OCI-M1 (cell line): ENCODE measurements around the gene NCAPD3.

Source experiments
- DNase-seq: peaks from one replicate; lab custom pipeline; 2025; lab: John Stamatoyannopoulos, UW

The NCAPD3 gene

DNA sequence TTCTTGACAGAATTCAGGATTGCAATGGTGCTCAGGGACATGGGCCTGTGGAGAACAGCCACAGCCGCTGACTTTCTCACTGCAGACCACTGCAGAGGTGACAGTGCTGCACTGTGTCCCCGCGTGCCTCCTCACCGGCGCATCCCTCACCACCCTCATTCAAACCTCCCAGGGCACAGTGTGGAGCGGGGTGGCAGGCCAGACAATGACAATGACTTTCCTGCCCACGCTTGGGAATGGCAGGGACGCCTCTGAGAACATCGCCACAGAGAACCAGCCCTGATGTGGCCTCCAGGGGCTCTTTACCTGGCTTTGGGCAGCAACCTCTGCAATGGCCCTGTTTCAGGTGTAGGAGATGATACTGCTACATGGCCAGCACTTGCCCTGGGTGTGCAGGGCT, 65.7 kb downstream of the NCAPD3 start:
- no peak for DNase-seq

DNA sequence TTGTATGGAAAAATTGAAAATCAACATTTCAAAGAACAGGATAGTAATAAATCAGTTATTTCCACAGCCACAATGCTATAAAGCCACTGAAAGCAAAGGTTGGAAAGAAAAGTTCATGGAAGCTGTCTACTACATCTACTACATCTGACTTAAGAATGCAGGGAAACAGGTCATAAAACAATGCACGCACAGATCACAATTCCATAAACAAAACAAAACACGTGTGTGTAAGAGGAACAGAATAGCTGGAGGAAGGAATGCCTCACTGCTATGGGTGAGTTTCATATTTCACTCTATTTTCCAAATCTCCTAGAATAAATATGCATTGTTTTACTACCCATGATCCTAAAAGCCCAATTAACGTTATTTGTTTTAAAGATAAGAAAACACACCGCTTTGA, 66.3 kb downstream of the NCAPD3 start:
- no peak for DNase-seq

DNA sequence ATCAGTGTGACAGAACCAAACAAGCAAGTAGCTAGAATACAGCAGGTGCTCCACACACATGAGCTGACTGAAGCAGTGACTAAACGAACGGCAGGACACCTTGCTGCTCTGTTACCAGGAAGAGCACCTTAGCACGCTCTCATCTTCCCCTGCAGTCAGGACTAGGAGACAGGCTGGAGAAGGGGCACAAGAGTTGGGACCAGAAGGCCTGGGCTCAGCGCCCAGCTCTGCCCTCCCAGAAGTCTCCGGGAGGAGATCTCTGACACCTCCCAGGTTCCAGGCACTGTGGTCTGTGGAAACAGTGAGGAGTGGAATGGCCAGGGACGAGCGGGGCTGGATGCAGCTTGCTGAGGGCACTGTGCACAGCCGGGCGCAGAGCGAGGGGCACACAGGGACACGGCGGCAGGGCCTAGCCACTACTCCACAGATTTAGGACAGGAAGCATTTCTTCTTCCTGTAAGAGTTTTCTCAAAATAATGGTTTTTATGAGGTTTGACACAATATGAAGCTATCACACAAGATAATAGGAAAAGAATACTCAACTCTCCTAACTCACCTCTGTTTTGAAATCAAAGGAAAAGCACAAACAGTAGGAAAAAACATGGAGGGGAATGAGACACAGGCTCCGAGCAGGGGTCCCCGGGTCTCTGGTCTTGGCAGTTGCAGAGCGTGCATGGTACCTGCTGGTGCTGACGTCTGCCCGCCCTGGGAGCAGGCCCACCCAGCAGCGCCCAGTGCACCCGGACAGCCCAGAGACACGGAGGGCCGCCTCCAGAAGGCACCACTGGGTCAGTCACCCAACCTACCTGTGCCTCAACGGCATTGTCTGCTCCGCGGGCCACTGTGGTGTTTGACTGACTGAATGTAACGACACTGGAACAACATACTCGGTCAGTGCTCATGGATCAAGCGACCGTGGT, 67.6 kb downstream of the NCAPD3 start:
- no peak for DNase-seq

DNA sequence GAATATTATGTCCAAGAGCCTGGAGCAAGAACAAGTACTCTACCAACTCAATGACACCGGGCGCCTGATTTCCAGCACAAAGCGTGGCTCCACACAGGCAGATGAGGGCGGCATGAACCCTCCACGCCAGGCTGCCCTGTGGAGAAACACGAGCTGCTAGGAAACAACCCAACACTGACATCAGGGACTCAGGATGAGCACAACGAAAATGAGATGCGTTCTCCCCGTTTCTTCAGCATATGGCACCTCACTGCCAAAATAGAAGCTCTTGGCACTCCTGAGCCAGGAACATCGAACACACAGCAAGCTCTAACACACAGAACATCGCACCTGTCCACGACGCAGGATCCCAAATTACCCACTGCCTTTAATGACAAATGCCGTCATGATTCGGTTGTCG, 68.3 kb downstream of the NCAPD3 start:
- DNase-seq = no peak

DNA sequence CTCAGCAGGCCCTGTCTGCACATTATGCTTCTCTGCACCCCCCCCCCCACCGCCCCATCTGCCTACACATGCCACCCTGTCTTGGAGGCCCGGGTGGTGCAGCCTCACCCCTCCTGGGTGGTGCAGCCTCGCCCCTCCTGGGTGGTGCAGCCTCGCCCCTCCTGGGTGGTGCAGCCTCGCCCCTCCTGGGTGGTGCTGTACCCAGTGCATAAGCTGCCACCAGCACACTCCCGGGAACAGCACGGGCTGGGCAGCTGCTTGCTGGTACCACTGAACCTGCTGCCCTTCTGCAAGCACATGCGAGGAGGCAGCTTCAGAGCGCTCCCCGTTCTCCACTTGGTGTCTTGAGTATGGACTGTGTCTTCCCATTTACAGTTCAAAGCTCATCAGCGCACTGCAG, 69.3 kb downstream of the NCAPD3 start:
- no peak for DNase-seq

DNA sequence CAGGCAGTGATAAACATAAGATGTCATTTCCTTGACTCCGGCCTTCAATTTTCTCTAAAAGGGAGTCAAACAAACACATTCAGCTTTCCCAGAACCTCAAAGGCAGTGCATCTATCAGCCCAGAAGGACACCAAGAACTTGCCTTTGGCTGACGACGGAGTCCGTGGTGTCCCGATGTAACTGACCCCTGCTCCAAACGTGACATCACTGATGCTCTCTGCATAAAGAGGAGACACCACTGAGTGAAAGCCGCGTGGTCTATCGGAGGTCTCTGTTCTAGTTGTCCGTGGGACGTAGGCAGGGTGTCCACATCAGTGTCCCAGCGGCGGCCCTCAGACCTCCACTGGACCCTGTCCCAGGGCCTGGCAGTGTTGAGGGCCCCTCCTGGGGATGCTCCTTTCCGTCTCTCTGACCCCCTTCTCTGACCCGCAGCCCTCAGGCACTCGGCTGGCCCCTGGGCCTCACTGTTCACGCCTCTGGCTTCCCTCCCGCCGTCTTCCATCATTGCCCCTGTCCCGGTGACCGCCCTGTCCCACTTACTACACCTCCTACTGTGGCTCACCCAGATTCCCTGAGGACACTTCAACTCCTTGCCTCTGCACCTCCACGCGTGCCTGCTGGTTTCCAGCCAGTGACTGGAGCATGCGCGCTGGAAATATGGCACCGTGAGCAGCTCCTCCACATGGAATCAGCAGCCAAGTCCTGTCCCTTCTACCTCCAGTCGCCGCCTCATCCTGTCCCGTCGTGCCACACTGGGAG, 70.4 kb downstream of the NCAPD3 start:
- no peak for DNase-seq

DNA sequence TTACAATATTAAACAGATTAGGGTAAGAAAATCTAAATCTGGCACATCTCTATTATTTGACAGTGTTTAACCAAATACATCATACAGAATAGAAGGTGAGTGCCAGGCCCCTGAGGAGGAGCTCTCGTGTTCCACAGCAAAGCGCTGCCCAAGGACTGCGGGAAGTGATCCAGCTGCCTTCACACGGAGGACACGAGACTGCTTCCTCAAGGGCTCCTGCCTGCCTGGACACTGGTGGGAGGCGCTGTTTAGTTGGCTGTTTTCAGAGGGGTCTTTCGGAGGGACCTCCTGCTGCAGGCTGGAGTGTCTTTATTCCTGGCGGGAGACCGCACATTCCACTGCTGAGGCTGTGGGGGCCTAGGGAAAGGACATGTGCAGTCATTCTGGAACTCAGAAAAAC, 71.1 kb downstream of the NCAPD3 start:
- DNase-seq = no peak

DNA sequence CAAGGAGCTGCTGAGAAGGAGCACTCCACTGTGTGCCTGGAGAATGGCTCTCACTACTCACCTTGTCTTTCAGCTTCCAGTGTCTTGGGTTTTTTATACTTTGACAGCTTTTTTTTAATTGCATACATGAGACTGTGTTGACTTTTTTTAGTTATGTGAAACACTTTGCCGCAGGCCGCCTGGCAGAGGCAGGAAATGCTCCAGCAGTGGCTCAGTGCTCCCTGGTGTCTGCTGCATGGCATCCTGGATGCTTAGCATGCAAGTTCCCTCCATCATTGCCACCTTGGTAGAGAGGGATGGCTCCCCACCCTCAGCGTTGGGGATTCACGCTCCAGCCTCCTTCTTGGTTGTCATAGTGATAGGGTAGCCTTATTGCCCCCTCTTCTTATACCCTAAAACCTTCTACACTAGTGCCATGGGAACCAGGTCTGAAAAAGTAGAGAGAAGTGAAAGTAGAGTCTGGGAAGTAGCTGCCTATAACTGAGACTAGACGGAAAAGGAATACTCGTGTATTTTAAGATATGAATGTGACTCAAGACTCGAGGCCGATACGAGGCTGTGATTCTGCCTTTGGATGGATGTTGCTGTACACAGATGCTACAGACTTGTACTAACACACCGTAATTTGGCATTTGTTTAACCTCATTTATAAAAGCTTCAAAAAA, 72.6 kb downstream of the NCAPD3 start:
- no peak for DNase-seq

DNA sequence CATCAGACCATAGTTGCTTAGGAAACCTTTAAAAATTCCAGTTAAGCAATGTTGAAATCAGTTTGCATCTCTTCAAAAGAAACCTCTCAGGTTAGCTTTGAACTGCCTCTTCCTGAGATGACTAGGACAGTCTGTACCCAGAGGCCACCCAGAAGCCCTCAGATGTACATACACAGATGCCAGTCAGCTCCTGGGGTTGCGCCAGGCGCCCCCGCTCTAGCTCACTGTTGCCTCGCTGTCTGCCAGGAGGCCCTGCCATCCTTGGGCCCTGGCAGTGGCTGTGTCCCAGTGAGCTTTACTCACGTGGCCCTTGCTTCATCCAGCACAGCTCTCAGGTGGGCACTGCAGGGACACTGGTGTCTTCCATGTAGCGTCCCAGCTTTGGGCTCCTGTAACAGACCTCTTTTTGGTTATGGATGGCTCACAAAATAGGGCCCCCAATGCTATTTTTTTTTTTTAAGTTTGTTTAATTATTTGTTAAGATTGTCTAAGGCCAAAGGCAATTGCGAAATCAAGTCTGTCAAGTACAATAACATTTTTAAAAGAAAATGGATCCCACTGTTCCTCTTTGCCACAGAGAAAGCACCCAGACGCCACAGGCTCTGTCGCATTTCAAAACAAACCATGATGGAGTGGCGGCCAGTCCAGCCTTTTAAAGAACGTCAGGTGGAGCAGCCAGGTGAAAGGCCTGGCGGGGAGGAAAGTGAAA, 73.4 kb downstream of the NCAPD3 start:
- no peak for DNase-seq

DNA sequence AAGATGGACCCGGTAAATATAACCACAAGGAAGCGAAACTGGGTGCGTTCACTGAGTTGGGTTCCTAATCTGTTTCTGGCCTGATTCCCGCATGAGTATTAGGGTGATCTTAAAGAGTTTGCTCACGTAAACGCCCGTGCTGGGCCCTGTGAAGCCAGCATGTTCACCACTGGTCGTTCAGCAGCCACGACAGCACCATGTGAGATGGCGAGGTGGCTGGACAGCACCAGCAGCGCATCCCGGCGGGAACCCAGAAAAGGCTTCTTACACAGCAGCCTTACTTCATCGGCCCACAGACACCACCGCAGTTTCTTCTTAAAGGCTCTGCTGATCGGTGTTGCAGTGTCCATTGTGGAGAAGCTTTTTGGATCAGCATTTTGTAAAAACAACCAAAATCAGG, 74.4 kb downstream of the NCAPD3 start:
- DNase-seq = no peak

DNA sequence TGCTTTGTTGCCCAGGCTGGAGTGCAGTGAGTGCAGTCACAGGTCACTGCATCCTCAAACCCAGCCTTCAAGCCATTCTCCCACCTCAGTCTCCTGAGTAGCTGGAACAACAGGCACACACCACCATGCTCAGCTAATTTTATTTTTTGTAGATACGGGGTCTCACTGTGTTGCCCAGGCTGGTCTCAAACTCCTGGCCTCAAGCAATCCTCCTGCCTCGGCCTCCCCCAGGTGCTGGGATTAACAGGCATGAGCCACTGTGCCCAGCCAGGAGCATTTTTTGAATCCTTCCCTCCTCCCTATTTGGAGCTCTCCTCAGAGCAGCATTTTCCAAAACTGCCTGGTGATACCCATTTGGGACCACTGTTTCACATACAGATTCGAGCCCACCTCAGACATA, 77.2 kb downstream of the NCAPD3 start:
- DNase-seq = no peak

DNA sequence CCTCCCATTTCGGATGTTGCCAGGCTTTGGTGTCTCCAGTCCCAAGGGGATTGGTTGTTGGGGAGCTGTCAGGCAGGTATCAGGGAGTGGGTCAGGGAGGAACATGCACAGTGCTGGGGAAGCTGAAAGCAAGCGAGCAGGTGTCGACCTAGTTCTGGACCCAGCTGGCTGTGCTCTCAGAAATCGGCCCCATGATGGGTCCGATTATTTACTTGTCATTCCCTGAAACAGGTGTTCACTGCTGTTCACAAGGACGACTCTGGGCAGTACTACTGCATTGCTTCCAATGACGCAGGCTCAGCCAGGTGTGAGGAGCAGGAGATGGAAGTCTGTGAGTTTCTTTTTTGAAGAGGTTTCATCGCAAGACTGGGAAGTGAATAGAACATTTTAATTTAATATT, 78.1 kb downstream of the NCAPD3 start:
- no peak for DNase-seq

DNA sequence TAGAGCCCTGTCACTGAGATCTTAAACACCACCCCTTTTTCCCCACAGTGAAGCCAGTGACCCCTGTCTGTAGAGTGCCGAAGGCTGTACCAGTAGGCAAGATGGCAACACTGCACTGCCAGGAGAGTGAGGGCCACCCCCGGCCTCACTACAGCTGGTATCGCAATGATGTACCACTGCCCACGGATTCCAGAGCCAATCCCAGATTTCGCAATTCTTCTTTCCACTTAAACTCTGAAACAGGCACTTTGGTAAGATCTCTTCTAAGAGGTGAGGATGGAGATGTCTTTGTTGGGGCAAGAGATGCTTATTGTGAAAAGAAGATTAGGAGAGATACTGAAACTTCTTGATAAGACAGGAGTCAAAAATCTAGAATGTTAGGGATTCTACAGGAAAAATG, 79.0 kb downstream of the NCAPD3 start:
- DNase-seq = no peak

DNA sequence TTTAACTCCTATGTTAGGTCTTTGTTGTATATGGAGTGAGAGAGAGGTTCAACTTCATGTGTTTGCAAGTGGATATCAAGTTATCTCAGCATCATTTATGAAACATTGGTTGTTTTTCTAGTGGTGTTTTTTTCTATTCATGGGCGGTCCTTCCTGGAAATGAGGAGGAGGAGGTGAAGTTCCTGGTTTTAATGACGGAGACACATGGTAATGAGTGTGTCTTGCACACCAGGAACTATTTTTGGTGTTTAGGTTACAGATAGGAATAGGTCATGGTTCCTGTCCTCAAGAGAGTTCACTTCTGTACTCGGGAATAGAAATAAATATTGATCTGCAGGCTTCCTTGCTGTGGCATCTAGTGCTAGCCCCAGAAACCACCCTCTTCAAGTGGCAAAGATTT, 80.0 kb downstream of the NCAPD3 start:
- peak; percentile 11 for DNase-seq

DNA sequence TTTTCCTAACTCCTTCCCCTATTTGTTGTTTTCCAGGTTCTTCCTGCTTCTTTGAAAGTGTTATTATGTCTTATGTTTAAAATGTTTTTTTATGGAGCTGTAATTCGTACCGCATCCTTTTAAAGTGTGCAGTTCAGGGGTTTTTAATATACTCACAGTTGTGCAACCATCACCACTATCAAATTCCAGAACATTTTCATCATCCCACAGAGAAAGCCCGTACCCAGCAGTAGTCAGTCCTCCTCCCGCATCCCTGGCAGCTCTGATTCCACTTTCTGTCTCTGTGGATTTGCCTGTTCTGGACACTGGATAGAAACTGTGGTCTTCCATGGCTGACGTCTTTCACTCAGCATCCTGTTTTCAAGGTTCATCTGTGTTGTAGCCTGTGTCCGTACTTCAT, 81.2 kb downstream of the NCAPD3 start:
- no peak for DNase-seq

DNA sequence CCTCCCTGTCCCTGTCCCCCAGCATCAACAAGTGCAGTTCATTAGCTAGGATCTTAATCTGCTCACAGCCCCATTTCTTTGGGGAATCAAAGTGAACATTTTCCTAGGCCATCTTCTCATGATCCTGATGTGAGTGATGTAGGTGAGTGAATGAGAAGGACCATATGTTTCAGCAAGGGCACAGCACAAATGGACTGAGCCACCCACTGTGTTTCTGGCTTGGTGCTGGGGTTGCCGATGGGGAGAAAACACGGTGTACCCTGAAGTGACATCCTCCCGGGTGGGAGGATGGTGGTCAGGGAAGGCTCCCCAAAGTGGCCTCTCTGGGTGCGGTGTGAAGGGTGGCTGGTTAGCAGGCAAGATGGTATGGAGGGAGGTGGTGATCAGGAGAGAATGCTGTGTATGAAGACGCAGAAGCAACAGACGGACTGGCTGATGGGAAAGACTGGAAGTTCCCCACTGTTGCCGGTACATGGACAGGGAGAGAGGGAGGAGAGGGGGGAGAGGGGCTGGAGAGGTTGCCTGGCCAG, 82.7 kb downstream of the NCAPD3 start:
- no peak for DNase-seq

DNA sequence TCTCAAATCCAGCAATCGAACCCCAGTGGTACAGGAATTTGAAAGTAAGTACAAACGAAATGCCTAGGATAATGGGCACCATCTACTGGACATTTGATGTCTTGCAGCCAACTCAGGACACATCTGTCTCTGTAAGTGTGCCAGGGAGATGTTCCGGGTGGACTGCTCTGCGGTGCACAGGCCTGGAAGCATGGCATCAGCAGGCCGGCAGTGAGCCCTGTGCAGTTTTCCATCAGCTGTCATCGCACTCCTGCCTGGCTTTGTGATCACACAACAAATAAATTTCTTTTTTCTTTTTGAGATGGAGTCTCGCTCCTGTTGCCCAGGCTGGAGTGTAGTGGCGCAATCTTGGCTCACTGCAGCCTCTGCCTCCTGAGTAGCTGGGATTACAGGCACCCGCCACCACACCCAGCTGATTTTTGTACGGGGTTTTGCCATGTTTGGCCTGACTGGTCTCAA, 83.9 kb downstream of the NCAPD3 start:
- peak; percentile 81 for DNase-seq

DNA sequence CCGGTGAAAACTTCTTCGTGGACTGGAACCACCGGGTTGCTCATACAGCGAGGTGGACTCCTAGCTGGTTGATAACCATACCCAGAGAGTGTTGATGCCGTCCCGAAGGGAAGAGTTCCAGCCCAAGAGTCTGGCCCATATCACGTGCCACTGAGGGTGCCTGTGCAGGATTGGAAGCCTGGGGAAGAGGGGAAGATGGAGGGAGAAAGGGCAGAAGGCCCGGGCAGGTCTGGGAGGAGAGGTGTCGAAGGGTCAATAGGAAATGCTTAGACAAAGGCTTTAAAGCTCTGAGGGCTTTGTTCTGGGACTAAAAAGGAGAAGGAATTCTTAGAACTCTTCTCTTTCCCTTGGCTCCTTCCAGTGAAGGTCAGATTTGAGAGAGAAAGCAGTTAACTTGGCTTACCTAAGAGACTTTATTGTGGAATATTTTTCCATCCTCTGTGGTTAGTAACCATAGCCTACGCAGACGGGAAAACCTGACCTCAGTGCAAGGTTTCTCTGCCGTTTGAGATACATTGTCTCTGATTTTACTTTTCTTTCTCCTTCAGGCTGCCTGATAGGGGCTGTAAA, 84.4 kb downstream of the NCAPD3 start:
- DNase-seq = no peak

DNA sequence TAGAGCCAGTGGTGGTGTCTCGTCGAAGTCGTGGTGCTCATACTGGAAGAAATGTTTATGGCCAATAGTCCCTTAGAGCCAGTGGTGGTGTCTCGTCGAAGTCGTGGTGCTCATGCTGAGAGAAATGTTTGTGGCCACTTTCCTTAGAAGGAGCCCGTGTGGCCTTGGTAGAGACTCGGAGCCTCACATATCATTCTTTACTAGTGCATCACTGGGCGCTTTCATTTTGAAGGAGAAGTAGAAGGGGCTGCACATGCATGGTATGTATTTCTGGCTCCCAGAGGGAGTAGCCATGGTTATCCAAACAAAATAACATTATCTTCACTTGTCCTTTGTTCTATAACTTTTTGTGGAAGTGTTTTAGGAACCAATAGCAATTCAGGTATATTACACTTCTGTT, 85.4 kb downstream of the NCAPD3 start:
- no peak for DNase-seq

DNA sequence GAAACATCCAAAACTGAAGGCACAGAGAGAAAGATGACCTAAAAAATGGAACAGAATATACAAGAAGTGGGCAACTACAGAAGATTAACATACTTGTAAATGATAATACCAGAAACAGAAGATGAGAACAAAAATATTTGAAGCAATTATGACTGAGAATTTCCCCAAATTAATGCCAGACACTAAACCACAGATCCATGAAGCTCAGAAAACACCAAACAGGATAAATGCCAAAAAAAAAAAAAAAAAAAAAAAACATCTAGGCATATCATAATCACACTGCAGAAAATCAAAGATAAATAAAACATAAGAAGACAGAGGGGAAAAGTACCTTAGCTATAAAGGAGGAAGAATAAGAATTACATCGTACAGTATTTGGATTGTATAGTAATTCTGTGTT, 89.6 kb downstream of the NCAPD3 start:
- no peak for DNase-seq

DNA sequence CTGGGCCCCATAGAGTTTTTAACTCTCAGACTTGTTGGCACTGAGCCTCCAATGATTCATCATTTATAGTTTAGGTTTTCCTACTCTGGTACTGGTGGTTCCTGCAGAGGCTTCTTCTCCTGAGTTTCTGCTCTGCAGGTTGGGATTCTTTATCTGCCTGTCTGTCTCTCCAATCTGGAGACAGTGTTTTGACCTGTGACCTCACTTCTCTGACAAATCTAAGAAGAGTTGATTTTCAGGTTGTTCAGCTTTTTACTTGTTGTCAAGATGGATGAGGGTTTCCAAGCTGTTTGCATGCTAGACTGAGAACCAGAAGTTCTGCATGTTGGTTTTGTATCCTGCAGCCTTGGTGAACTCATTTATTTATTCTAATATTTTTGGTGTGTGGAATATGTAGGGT, 91.0 kb downstream of the NCAPD3 start:
- DNase-seq = no peak
